HG03457 (cell line): ENCODE measurements around the gene GNAT3.

ENCODE experiments used
- ATAC-seq: cut with Tn5 transposase; IDR thresholded peaks from one replicate; pipeline ENCODE4 v1.9.1; 2021; ENCODE audit warnings: moderate number of reproducible peaks; ENCODE audit not compliant: unreplicated experiment

Gene GNAT3

DNA sequence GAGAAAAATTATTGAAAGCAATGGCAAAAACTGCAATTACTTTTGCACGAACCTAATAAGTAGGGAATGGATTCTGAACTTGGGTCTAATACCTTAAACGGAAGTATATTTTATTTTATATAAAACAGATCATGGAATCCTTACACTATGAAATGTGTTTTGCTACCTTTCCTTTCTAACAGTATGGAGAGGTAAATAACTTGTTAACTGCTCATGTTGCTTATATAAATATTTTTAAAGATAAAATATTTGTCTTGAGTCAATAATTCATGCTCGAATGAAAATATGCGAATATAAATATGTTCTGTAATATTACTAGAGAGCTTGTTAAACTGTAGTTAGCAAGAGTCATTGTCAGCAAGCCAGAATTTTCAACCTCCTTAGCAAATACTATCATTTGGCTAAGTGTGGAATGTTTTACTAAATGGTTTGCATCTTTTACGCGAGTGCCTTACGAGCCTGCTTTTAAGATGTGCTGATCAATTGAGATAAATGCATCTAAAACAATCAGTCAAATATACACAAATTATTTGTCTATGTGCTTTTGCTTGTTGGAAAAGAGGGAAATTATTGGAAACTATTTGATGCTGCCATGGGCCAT is 5.9 kb downstream of the GNAT3 start:
- no peak for ATAC-seq

DNA sequence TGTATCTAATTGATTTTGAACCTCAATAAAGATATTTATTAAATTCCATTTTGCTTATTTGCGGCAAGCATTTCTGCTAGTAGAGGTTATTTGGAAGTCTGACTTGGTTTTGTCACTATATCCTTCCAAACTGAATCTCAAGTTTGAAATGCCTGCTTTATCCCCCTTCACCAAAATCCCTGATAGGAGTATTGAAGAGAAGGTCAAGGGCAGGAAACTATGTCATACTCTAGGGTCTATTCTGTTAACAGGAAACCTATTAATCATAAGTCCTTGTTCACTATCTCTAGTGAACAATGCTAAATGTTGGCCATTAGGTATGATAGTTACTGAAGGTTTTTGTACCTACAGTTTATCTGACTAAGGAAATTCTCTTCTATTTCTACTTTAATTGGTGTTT is 11.5 kb downstream of the GNAT3 start:
- no peak for ATAC-seq

DNA sequence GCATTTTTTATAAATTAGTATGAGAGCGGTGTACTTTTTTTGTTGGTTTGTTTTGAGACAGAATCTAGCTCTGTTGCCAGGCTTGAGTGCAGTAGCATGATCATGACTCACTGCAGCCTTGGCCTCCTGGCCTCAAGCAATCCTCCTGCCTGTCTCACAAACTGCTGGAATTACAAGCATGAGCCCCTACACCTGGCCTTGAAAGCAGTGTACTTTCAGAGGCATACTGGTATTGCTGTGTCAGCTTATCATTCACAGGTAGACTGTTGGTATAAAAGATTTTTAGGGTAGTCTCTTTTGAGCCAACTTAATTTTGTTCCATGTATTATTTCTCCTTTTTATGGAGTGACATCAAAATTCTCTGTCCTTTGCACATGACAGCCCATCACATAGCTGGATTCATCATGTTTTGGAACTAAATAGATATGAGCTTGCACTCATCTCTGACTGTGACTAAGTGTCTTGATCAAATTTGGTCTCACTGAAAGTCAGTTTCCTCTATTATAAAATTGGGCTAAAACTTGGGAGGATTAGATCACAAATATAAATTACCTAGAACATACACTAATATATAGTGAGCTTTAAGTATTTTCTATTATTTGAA is 12.4 kb downstream of the GNAT3 start:
- no peak for ATAC-seq

DNA sequence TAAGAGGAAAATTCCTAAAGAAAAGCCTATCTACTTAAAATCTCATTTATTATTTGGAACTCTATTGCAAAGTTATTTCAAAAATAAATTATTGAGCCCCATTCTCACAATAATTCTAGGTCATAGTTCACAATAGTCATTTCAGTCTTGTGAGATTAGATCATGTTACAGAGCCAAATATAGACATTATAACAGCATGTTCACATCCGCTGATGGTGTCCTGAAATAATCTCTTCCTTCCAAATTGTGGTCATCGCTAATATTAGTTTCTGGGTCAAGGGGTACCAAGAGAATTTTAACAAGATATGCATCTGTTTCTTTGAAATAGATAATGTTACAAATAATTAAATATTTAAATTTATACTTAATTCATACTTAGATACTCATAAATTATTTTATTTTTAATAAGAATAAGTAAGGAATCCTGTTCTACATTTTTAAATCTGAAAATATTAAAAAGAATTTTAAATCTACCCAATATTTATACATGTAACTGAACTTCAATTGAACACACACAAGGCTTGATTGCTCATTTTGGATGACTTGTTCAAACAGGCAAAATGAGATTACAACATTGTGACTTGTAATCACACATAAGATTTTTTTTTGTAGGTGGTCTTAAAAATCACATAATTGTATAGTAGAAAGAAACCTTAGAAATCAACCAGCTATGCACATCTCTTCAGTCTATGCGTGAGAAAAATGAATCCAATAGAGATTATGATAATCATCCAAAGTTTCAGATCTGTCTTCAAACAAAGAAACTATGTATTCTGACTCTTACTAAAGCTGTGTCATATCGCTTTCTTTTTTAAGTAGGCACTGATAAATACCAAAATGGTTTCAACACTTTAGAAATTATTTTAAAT is 13.1 kb downstream of the GNAT3 start:
- ATAC-seq = no peak

DNA sequence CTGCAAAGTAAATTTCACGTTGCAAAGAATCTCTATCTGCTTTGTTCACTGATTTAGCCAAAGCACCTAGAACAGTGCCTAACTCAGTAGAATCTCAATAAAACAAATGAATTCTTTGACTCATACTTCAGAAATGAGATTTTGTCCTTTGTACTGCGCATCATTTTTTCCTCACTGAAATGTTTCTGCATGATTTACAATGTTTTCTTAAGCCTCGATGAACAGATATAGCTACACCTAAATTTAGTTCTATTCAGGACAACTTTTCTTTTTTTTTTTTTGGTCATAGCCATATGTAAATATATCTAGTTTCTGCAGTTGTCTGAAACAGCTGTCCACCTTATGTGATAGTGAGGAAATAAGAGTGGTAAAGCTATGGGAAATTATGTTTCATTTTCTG is 15.3 kb downstream of the GNAT3 start:
- no peak for ATAC-seq

DNA sequence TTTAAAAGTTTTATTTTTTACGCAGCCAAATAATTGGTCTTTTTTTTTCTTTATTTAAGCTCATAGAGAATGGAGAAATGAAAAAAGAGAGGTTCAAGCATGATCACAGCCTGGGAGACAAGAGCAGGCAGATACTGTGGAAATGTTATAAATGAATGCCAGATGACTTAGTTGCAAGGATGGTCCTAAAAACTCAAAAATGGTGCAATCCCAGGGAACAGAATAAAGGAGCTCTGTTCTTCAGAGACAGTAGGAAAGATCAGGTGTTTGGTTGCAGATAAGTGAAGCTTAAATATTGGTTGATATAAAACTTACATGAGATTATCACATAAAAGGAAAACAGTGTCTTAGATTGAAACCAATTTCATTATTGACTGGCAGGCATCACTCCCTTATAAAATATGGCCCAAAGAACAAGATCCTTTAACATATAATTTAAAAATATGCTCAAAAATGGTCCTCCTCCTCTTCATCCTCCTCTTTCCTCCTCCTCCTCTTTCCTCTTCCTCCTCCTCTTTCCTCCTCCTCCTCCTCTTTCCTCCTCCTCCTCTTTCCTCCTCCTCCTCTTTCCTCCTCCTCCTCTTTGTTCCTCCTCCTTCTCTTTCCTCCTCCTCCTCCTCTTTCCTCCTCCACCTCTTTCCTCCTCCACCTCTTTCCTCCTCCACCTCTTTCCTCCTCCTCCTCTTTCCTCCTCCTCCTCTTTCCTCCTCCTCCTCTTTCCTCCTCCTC is 18.6 kb downstream of the GNAT3 start:
- ATAC-seq = no peak

DNA sequence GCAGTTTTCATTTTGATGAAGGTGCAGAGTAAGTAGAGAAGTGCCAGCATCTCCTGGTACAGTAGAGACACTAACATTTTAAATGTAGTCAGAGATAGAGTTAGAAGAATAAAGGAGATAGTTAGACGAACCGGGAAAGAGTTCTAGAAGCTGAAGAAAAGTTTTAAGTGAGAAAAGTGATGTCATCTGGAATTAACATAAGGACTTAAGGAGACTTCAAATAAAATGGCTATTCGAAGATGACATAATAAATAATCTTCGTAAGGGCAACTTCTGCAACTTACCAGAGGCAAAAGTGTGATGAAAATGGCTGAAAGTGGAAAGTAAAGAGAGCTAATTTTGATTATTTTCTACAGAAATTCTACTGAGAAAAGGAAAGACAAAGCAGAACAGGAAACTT is 20.4 kb downstream of the GNAT3 start:
- no peak for ATAC-seq

DNA sequence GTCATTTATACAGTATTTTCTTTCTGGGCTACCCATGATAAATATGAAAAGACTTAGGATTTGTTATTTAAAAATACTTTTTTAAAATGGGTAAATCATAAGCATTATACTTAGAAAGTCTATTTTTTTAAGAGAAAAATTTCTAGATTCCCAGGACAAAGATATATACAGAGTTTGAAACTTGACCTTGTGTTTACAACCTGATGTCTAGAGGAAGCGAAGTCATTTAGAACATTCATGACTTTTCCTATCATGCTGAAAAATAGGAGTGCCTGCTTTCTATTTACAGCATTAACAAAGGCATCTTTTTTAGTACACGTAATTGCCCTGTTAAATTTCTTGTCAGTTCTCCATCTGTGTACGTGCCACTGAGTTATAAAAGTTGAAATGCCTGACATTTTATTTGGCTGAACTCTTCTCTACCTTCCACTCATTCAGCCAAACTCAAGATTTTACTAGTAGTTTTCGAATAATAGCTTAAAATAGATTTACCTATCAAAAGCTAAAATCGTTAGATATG is 23.0 kb downstream of the GNAT3 start:
- no peak for ATAC-seq

DNA sequence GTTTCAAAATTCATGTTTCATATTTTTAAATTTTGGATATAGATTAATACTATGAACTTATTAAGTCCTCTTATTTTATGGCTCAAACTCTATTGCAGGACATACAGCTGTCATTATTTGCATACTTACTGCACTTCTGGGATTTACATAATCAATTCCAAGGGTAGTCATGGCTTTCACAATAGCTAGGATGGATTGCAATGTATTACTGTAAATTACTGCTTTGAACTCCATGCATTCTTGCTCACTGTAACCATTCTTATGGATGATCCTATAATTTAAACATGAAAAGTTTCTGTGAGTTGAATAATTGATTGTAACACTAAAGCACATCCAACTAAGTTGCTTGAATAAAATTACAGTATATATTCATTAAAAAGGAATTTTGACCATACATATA is 23.5 kb downstream of the GNAT3 start:
- no peak for ATAC-seq

DNA sequence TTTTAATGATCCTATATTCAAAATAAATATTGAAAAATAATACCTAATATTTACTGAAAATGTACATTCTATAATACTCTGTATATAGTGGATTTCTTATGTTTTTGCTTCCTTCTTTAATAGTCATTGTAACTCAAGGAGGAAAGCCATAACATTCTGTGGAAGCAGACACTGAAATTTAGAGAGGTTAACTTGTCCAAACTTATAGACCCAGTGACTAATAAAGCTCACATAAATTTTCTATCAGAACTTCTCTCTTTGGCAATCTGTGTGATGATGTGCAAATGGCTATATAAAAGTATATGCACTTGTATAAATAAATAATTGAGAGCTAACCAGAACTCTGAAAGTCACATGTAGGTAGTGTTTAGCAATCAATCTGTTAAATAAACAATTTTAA is 26.1 kb downstream of the GNAT3 start:
- no peak for ATAC-seq

DNA sequence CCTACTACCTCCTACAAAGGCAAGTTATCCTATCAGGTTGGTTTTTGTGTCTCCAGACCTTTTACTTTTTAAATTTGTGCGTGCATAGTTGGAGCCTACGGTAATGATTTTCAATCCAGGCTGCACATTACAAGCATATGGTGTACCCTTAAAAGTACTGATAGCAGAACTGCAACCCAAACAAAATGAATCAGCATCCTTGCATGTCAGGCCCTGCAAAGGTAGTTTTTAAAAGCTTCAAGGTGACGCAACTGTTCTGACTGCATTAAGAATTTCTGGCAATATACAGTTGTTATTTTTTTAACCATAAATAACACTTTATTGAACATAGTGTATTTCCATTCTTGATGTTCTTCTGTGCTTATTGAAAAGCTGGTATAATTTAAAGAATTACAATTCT is 28.9 kb downstream of the GNAT3 start:
- no peak for ATAC-seq

DNA sequence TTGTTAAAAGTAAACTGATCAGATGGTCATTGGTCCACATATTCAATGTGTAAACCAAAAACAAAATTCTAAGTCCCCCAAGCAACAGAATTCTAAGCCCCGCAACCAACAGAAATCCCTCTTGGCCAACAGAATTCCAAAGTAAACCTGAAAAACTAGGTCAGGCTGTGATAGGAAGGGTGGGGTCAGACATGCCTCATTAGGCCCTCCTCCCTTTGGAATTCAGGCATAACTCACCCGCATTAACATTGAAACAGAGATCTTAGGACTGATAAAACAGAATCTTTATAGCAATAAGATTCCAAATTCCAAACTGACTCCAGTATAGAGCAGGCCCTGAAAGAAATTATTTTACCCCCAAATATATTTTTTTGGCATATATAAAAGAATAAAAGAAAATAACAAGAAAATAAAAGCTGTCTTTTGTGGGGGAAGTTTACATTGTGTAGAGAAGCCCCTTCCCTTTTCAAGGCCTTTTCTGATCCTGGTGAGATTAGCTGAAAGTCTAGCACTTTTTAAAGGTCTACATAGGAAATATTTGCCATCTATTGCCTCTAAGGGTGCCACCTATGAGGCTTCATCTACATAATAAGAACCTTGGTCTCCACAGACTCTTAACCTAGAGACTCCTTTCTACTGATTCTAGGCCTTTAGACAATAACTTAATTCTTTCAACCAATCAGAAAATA is 30.5 kb downstream of the GNAT3 start:
- no peak for ATAC-seq

DNA sequence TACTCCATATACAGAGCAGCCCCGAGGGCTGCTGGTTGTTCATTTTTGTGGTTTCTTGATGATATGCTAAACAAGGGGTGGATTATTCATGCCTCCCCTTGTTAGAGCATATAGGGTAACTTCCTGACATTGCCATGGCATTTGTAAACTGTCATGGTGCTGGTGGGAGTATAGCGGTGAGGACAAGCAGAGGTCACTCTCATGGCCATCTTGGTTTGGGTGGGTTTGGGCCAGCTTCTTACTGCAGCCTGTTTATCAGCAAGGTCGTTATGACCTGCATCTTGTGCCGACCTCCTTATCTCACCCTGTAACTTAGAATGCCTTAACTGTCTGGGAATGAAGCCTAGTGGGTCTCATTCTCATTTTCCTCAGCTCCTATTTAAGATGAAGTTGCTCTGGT is 31.3 kb downstream of the GNAT3 start:
- ATAC-seq = no peak

DNA sequence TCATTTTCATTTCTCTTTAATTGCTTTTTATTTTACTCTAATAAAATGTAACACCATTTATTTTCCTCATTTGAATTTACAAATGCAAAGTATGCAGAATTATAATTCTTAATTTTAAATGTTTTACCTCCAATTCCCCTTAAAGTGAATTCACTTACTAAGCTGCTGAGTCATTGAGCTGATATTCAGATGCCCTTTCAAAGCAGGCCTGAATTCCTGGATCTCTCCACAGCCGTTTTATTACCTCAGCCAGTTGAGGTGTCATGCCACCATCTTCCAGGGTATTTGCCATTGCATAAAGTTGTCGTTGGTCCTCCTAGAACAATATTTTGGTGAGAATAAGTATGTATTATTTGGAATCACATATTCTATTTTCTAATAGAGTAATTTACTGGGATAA is 33.2 kb downstream of the GNAT3 start:
- no peak for ATAC-seq

DNA sequence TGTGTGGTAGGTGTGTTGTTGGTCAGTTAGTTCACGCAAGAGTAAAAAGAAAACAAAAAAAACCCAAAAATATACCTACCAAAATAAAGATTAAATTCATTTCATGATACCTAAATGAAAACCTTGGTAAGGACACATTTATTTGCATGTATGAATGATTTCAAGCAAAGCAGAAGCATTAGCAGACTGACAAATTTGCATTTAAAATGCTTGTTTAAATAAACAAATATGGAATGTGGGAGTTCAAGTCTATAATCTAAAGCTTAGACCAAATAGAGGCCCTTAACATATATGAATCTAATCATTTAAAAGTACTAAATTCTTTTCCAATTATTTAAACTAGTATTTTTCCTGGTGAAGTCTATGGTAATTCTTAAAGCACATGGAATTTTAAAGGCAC is 35.8 kb downstream of the GNAT3 start:
- ATAC-seq = no peak

DNA sequence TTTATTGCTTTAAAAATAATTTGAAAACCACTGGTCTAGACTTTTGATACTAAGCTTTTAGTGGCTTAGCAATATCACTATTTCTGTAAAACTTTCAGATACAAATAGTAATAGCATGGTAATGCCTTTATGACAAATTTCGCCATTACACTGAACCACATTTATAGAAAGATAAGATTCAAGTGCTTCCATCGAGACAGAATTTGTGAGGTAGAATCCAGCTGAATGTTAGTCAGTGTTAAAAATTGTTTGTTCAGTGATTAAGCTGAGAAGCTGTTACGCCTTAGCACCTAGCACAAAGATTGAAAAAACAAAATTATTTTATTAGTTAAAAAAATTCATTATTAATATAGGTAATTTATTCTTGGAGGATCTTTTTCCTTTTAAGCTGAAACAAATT is 36.5 kb downstream of the GNAT3 start:
- no peak for ATAC-seq

DNA sequence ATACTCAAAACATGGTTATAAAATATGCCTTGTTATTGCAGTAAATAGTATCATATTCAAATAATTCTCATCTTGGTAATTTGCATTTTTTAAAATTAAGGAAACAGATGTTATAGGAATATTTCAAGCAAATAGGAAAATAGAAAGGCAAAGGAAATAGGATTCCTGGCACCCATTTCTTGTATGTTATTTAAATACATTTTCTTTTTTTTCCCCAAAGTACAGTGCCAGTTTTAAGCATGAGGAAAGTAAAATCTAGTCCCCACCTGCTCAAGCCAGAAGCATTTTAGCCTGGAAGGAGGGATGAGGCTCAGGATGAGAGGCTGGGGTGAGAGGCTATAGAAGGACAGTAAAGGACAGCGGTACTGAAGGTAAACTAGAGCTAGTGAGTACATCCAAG is 38.1 kb downstream of the GNAT3 start:
- no peak for ATAC-seq

DNA sequence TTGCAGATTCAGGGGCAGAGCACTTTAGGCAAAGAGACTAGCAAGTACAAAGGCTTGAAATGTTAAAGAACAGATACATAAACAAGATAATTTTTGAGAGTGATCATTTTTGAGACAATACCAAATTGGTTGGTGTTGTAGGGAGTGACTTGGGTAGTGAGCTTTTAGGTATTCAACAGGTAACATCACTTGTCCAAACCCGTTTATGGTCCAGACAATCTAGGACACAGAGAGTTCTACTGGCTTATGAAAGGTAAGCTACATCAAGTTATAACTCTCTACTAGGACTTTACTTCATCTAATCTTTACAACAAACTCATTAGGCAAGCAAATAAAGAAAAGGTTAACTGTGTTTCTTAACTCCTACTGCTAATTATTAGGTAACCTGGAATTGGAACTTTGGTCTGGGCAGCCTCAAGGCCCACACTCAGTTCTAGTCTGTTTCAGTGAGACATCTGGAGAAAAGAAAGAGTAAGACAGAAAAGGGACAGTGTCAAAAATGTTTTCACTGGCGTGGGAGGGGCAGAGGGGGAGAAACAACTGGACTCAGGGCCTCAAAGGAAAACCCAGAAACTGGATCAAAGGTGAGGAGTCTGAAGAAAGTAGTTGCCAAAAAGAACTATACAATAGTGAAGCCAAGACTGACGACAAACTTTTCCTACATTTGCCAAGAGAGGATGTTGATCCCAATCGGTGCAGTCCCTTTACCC is 39.2 kb downstream of the GNAT3 start:
- no peak for ATAC-seq

DNA sequence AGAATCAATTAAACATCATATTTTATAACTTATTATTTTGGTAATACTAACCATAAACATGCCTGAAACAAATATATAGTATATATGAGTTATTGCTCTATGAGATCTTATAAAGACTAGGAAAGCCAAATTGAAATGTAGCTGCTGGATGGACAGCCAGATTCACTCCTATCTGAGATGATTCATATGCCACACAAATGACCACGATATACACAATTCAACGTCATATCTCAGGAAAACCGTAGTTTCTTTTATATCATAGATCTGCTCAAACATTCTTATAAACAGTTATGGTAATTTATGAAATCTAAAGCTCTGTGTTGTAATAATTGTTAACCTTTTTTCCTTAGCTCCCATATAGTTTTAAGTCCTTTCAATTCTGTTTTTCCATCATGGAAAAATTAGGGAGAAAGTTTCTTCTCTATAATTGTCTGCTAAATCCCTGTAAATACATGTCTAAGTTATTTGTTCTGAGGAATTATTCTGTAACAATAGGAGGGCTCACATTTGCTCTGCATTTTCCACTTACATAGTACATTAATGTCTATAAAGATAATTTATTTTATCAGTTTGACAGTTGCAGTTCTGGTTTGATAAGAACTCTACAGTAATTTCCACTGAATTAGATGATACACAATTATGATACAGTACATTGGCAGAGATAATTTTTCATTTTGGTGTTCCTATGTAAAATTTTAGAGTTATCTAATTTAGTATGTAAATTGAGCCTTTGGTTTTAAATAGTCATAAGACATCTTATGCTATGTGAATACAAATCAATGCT is 42.7 kb downstream of the GNAT3 start:
- ATAC-seq = no peak
